Measurements from ENCODE around the gene C1QTNF5. TPM values are rescaled to one million over a fixed set of nuclear protein-coding genes. Genes with fewer than 3 reads are reported as not detected.

The C1QTNF5 gene
- total RNA-seq, 6 experiments from 2014 or later = 2.8 to 6.3 (median 4.8) TPM

- TF ChIP-seq CTCF (IDR thresholded peaks at IDR 0.05) = no peak
- no peak for TF ChIP-seq POLR2A (IDR thresholded peaks at IDR 0.05)
- peak in 1 of 3 donors; percentile 48 for DNase-seq
- ATAC-seq = peak in 1 of 4 donors; percentile 24
Measured at GRCh38 chr11:119359365-119360214, 18.9 kb upstream of the C1QTNF5 start.

DNA sequence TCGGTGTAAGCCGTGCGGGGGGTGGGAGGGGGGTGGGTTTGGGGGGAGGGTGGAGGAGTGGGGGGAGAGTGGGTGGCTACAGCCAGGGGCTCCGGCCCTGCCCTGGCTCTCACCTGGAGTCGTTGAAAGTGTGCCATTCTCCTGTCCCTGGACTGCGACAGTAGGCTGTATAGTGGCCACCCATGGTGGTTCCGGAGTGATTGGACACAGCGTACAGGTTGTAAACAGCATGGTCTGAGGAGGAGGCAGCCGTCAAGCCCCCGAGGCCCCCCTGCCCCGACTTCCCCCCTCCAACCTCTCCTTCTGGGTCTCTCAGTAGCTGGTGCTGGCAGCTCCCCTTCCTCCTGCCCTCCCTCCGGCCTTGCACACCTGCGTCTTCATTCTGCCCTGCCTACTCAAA lies 16.4 kb upstream of the C1QTNF5 start:
- peak overlapping the region in 1 of 3 donors; percentile 30 for H3K4me3 ChIP-seq
- no peak for TF ChIP-seq CTCF (IDR thresholded peaks at IDR 0.05)
- TF ChIP-seq POLR2A (IDR thresholded peaks at IDR 0.05) = no peak
- no peak overlapping the region for H3K27ac ChIP-seq

More at GRCh38 chr11:119359365-119360214, 18.9 kb upstream of the C1QTNF5 start:
- Histone ChIP-seq H3K4me3 (no peak overlapping the region), H3K9me3 (no peaks in the 10 kb centered on the region), H3K4me1 (peaks cover 0 to 44% (median 12%) of the 10 kb centered on the region in 4 donors), H3K27me3 (no peaks in the 10 kb centered on the region), H3K27ac (peak overlapping the region in 1 of 3 donors; percentile 14), H3K36me3 (peaks cover 0 to 39% (median 6%) of the 10 kb centered on the region in 4 donors)
- WGBS (ENCODE audit: insufficient coverage, low coverage, low lambda C conversion rate, missing lambda C conversion rate) = 67% methylated on average over 5 of the region's 10 CpGs
- intact Hi-C loops (cut with DNase I) = loop anchor here in 1 of 2 donors (10.0 kb wide), 1 partner anchor 115 kb away; no protein-coding TSS in a partner anchor

GRCh38 chr11:119356349-119357031 lies 15.8 kb upstream of the C1QTNF5 start:
- H3K27me3 ChIP-seq = no peaks in the 10 kb centered on the region
- TF ChIP-seq CTCF (IDR thresholded peaks at IDR 0.05) = peak; percentile 54 to 85 (median 70)
- TF ChIP-seq POLR2A (IDR thresholded peaks at IDR 0.05) = no peak
- intact Hi-C loops (cut with DNase I) = no loop called here
- peak overlapping the region in 1 of 3 donors; percentile 26 for H3K27ac ChIP-seq
- H3K4me1 ChIP-seq = peaks cover 0 to 46% (median 3%) of the 10 kb centered on the region in 4 donors
- WGBS (ENCODE audit: insufficient coverage, low coverage, low lambda C conversion rate, missing lambda C conversion rate) = 8% methylated on average over 20 of the region's 54 CpGs
- DNase-seq (peak; percentile 77 to 85 (median 80)), ATAC-seq (peak; percentile 73 to 82 (median 76))
- peak overlapping the region; percentile 30 to 41 (median 31) for H3K4me3 ChIP-seq
- H3K36me3 ChIP-seq = peaks cover 0 to 39% (median 6%) of the 10 kb centered on the region in 4 donors
- no peaks in the 10 kb centered on the region for H3K9me3 ChIP-seq

More for the DNA sequence above, 16.4 kb upstream of the C1QTNF5 start:
- ATAC-seq (peak in 1 of 4 donors; percentile 1), DNase-seq (peak in 1 of 3 donors; percentile 22)
- intact Hi-C loops (cut with DNase I) = no loop called here
- 37% methylated on average over 5 of the region's 13 CpGs for whole genome bisulfite sequencing (ENCODE audit: insufficient coverage, low coverage, low lambda C conversion rate, missing lambda C conversion rate)
- Histone ChIP-seq H3K36me3 (peaks cover 0 to 39% (median 6%) of the 10 kb centered on the region in 4 donors), H3K9me3 (no peaks in the 10 kb centered on the region), H3K27me3 (no peaks in the 10 kb centered on the region), H3K4me1 (peaks cover 0 to 52% (median 6%) of the 10 kb centered on the region in 4 donors)

DNA sequence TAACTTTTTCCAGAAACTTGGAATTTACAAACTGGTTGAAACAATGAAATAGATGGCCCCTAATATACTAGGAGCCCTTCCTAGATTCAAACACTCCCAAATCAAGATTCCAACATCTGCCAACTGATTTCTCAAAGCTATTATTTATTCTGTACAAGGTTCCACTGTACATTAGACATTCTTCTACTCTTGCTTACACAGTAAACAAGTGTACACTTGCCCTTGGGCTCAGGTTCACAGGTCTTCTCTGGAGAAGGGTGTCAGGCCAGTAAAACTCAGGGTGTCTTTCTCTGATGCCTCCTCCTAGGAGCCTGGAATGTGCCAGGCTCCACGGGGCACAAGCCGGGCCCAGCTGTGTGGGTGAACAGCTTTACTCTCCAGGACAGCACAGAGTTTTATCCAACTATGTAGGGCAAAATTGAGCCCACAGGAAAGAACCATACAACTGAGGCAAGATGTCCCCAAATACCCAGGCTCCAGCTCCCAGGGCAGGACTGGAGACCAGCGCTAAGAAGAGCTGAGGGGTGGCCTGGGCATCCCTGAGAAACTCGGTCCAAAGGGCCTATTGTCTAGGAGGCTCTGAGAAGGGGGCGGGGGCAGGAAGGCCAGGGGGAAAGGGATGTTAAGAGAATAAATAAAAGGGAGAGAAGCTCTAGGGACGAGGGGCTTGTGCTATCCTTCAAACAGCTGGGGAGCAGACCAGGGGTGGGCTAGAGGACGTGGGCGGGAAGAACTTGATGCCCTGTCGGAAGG lies 14.6 kb upstream of the C1QTNF5 start:
- WGBS (ENCODE audit: insufficient coverage, low coverage, low lambda C conversion rate, missing lambda C conversion rate) = 84% methylated on average over 7 of the region's 9 CpGs
- H3K9me3 ChIP-seq = no peaks in the 10 kb centered on the region
- peaks cover 0 to 39% (median 6%) of the 10 kb centered on the region in 4 donors for H3K36me3 ChIP-seq
- no peak for DNase-seq
- intact Hi-C loops (cut with DNase I) = no loop called here
- peaks cover 0 to 38% (median 0%) of the 10 kb centered on the region in 4 donors for H3K4me1 ChIP-seq
- no peaks in the 10 kb centered on the region for H3K27me3 ChIP-seq
- ATAC-seq = peak in 1 of 4 donors; percentile 5
- no peak for TF ChIP-seq POLR2A (IDR thresholded peaks at IDR 0.05)
- TF ChIP-seq CTCF (IDR thresholded peaks at IDR 0.05) = no peak
- H3K27ac ChIP-seq = no peak overlapping the region
- no peak overlapping the region for H3K4me3 ChIP-seq
